Liver (tissue), 9 donors: ENCODE data around the gene TGFBR3. TPM values are rescaled to one million over a fixed set of nuclear protein-coding genes. Genes with fewer than 3 reads are reported as not detected.

Source experiments
- DNase-seq: peaks from one replicate; pipeline ENCODE4 v3.0.0-alpha.2; 2017; ENCODE audit warnings: low spot score
- H3K27ac ChIP-seq, 2 donors: one replicate each; pipeline ENCODE4 v1.7.0; 2013; ENCODE audit warnings: inconsistent platforms in 2 of 2, low read length in 2 of 2, control low read depth in 1 of 2, low read depth in 1 of 2, mild to moderate bottlenecking in 1 of 2
- H3K27me3 ChIP-seq, 4 donors: one replicate each; pipeline versions ENCODE4 v1.6.1 to v1.7.0; 2013; ENCODE audit warnings: low read length in 3 of 4, inconsistent platforms in 1 of 4, mild to moderate bottlenecking in 1 of 4, moderate library complexity in 1 of 4; ENCODE audit not compliant: control insufficient read depth in 4 of 4, insufficient read depth in 4 of 4
- H3K36me3 ChIP-seq, 4 donors: one replicate each; pipeline versions ENCODE4 v1.6.1 to v1.7.0; 2013; ENCODE audit warnings: low read length in 3 of 4, mild to moderate bottlenecking in 3 of 4, low read depth in 1 of 4, moderate library complexity in 1 of 4; ENCODE audit not compliant: control insufficient read depth in 4 of 4, insufficient read depth in 3 of 4
- H3K4me1 ChIP-seq, 4 donors: one replicate each; pipeline versions ENCODE4 v1.6.1 to v1.7.0; 2013; ENCODE audit warnings: low read length in 3 of 4, mild to moderate bottlenecking in 3 of 4, moderate library complexity in 1 of 4; ENCODE audit not compliant: control insufficient read depth in 4 of 4, insufficient read depth in 4 of 4
- H3K4me3 ChIP-seq, 3 donors: one replicate each; pipeline versions ENCODE4 v1.6.1 to v1.7.0; 2013; ENCODE audit warnings: low read length in 3 of 3, control low read depth in 1 of 3, low read depth in 1 of 3, mild to moderate bottlenecking in 1 of 3
- H3K9ac ChIP-seq, 2 donors: one replicate each; pipeline ENCODE4 v1.7.0; 2013; ENCODE audit warnings: low read length in 2 of 2, mild to moderate bottlenecking in 2 of 2, moderate library complexity in 2 of 2, control low read depth in 1 of 2, low read depth in 1 of 2
- H3K9me3 ChIP-seq, 4 donors: one replicate each; pipeline versions ENCODE4 v1.6.1 to v1.7.0; 2013; ENCODE audit warnings: low read length in 3 of 4; ENCODE audit not compliant: control insufficient read depth in 4 of 4
- ATF3 ChIP-seq: IDR thresholded peaks from 2 replicates; pipeline ENCODE4 v1.6.1; 2016; ENCODE audit warnings: antibody characterized with exemption
- CTCF ChIP-seq: fragments of 150-350 bp; IDR thresholded peaks from 2 replicates; pipeline ENCODE4 v1.5.1; 2017; ENCODE audit warnings: improper control_type of control experiment, low read depth, low read length; ENCODE audit not compliant: missing input control
- EGR1 ChIP-seq, 2 donors: IDR thresholded peaks; 2 replicates each; pipeline ENCODE4 v1.6.1; 2016 to 2018; ENCODE audit warnings: antibody characterized with exemption in 2 of 2, low read depth in 2 of 2
- FOXA1 ChIP-seq: IDR thresholded peaks from 2 replicates; pipeline ENCODE4 v1.6.1; 2016; ENCODE audit warnings: antibody characterized with exemption
- FOXA2 ChIP-seq: IDR thresholded peaks from 2 replicates; pipeline ENCODE4 v1.6.1; 2016; ENCODE audit warnings: antibody characterized with exemption
- GABPA ChIP-seq, 2 donors: IDR thresholded peaks in 1 of 2; conservative IDR thresholded peaks in 1 of 2; 2 replicates each; pipeline ENCODE4 v1.6.1; 2016; ENCODE audit warnings: antibody characterized with exemption in 2 of 2, mild to moderate bottlenecking in 1 of 2, moderate library complexity in 1 of 2
- HNF4A ChIP-seq, 2 donors: conservative IDR thresholded peaks; 2 replicates each; pipeline ENCODE4 v1.6.1; 2016; ENCODE audit warnings: antibody characterized with exemption in 2 of 2, mild to moderate bottlenecking in 2 of 2
- HNF4G ChIP-seq: IDR thresholded peaks from 2 replicates; pipeline ENCODE4 v1.6.1; 2016; ENCODE audit warnings: antibody characterized with exemption
- JUND ChIP-seq, 2 donors: IDR thresholded peaks; 2 replicates each; pipeline ENCODE4 v1.6.1; 2016; ENCODE audit warnings: antibody characterized with exemption in 2 of 2
- MAX ChIP-seq: IDR thresholded peaks from 2 replicates; pipeline ENCODE4 v1.6.1; 2016; ENCODE audit warnings: antibody characterized with exemption
- NR2F2 ChIP-seq: IDR thresholded peaks from 2 replicates; pipeline ENCODE4 v1.6.1; 2016; ENCODE audit warnings: antibody characterized with exemption
- RAD21 ChIP-seq, 2 donors: IDR thresholded peaks; 2 replicates each; pipeline ENCODE4 v1.6.1; 2016; ENCODE audit warnings: antibody characterized with exemption in 2 of 2, mild to moderate bottlenecking in 2 of 2
- REST ChIP-seq: IDR thresholded peaks from 2 replicates; pipeline ENCODE4 v1.6.1; 2016; ENCODE audit warnings: antibody characterized with exemption, mild to moderate bottlenecking
- RXRA ChIP-seq, 2 donors: IDR thresholded peaks; 2 replicates each; pipeline ENCODE4 v1.6.1; 2017 to 2018; ENCODE audit warnings: antibody characterized with exemption in 2 of 2, mild to moderate bottlenecking in 1 of 2
- SP1 ChIP-seq: IDR thresholded peaks from 2 replicates; pipeline ENCODE4 v1.6.1; 2018; ENCODE audit warnings: antibody characterized with exemption, mild to moderate bottlenecking
- TAF1 ChIP-seq: conservative IDR thresholded peaks from 2 replicates; pipeline ENCODE4 v1.6.1; 2016; ENCODE audit warnings: antibody characterized with exemption, mild to moderate bottlenecking
- YY1 ChIP-seq: IDR thresholded peaks from 2 replicates; pipeline ENCODE4 v1.6.1; 2016; ENCODE audit warnings: antibody characterized with exemption, mild to moderate bottlenecking
- ZBTB33 ChIP-seq: IDR thresholded peaks from 2 replicates; pipeline ENCODE4 v1.6.1; 2016; ENCODE audit warnings: antibody characterized with exemption
- WGBS: extraction: QIAGEN DNeasy Blood & Tissue Kit; methylation state at CpG from one replicate; pipeline ENCODE4 v1.1.7; 2013; 5-methylcytosine and 5-hydroxymethylcytosine counted together
- polyA plus RNA-seq, 2 donors: library from polyadenylated mRNA; stranded (reverse) in 1 of 2; unstranded in 1 of 2; fragments of 200-250 nt in 1 of 2; fragments of >200 nt in 1 of 2; fragmentation: Nextera tagmentation in 1 of 2; extraction: Ambion mirVana in 1 of 2; gene quantifications; one replicate each; pipeline versions ENCODE4 v1.2.1 to v1.2.3, GENCODE V29; 2013 to 2015
- total RNA-seq, 2 donors: library from RNA; depleted of rRNA; stranded (reverse); fragments of >200 nt; gene quantifications; one replicate each; pipeline ENCODE4 v1.2.3, GENCODE V29; 2014
- donor health status: healthy.
- donor health status: healthy.
- donor health status: healthy.
- donor health status: healthy.
- donor health status: healthy.

Gene TGFBR3
- total and polyA plus RNA-seq, 4 donors, result 6.1 to 19.3 (median 9.9) TPM

- Histone ChIP-seq H3K4me1 (peaks cover 0 to 4% (median 1%) of the 10 kb centered on the region in 4 donors), H3K4me3 (no peak overlapping the region), H3K9ac (no peak overlapping the region), H3K27me3 (no peaks in the 10 kb centered on the region), H3K27ac (peak overlapping the region in 1 of 2 donors; percentile 4), H3K9me3 (no peaks in the 10 kb centered on the region), H3K36me3 (peaks cover 0 to 30% (median 10%) of the 10 kb centered on the region in 4 donors)
- no peak for TF ChIP-seq CTCF
- TF ChIP-seq YY1, result no peak
- no peak for TF ChIP-seq NR2F2
- TF ChIP-seq RXRA (IDR thresholded peaks at IDR 0.05), result no peak
- no peak for TF ChIP-seq ZBTB33
- WGBS, result 86% methylated on average over 5 of the region's 5 CpGs
- DNase-seq, result no peak
Observed at GRCh38 chr1:91720044-91720443, 165.9 kb downstream of the TGFBR3 start.

- DNase-seq, result no peak
- WGBS, result 79% methylated on average over 5 of the region's 5 CpGs
- TF ChIP-seq MAX (no peak), JUND (IDR thresholded peaks at IDR 0.05) (no peak), YY1 (no peak), HNF4A (conservative IDR thresholded peaks at IDR 0.05) (no peak), FOXA2 (no peak), ZBTB33 (no peak), TAF1 (no peak), NR2F2 (no peak), GABPA (IDR thresholded peaks at IDR 0.05 in 1 of 2, conservative IDR thresholded peaks at IDR 0.05 in 1 of 2) (no peak), FOXA1 (no peak), SP1 (no peak), RAD21 (IDR thresholded peaks at IDR 0.05) (no peak), EGR1 (IDR thresholded peaks at IDR 0.05; ENCODE audit: low read depth in 2 of 2) (no peak), HNF4G (no peak), CTCF (no peak), REST (no peak), RXRA (IDR thresholded peaks at IDR 0.05) (no peak), ATF3 (no peak)
- Histone ChIP-seq H3K27me3 (no peaks in the 10 kb centered on the region), H3K9ac (no peak overlapping the region), H3K4me1 (peaks cover 0 to 4% (median 1%) of the 10 kb centered on the region in 4 donors), H3K4me3 (no peak overlapping the region), H3K27ac (no peak overlapping the region), H3K9me3 (no peaks in the 10 kb centered on the region), H3K36me3 (peaks cover 0 to 33% (median 10%) of the 10 kb centered on the region in 4 donors)
Observed at GRCh38 chr1:91718877-91719276, 167.1 kb downstream of the TGFBR3 start.
